Measurements from ENCODE around the gene NCAPG2. TPM values are rescaled to one million over a fixed set of nuclear protein-coding genes. Genes with fewer than 3 reads are reported as not detected.

The NCAPG2 gene
- total and polyA plus RNA-seq, 10 of the 15 experiments (the other 5 are each of a cell fraction or from before 2014, with no cell fraction given), result 11.2 to 78.2 (median 49.2) TPM

DNA sequence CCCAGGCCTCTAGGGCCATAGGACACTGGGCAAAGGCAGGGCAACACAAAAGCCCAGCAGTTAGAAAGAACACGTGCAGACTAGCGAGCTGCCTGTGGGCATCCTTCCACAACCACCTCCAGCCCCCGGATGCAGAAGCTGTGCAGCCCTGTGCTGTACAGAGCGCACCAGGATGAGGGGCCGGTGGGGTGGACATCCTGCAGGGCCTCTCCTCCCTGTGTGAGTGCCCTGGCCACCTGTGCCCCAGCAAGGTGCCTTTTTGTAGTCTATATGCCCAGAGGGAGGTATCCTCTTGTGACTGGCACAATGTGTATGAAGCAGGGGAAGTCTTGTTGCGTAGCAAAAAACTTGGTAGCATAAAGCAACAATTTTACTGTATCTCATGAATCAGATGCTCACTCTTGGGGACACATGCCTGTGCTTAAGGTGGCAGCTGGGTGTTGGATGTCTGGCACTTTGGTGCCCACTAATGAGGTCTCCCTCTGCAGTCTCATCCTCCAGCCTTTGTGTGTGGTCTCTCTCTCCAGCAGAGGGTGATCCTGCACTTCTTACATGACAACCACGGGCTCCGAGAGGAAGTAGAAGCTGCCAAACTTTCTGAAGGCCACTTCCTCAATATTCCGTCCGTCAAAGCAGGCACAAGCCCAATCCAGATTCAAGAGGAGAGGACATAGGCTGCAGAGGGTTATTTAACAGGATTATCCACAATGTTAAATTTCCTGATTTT lies 8.7 kb downstream of the NCAPG2 start:
- Histone ChIP-seq H3K4me3 (no peak overlapping the region), H2AFZ (ENCODE audit: control insufficient read depth, low read depth, low read length) (peak overlapping the region; percentile 62), H4K20me1 (ENCODE audit: control insufficient read depth, insufficient read depth) (no peaks in the 10 kb centered on the region), H3K4me2 (ENCODE audit: control insufficient read depth, insufficient read depth) (no peak overlapping the region), H3K36me3 (ENCODE audit: control insufficient read depth in 2 of 2, insufficient read depth in 2 of 2, low read length in 1 of 2) (peaks cover 10 to 13% of the 10 kb centered on the region in 2 experiments; a peak in 3 of 4 replicates), H3K9me3 (replicated peaks; ENCODE audit: control insufficient read depth, insufficient read depth, low read length) (no peaks in the 10 kb centered on the region; the same call in 2 of the 3 replicates), H3K27me3 (replicated peaks in 1 of 2; ENCODE audit: control insufficient read depth in 2 of 2, insufficient read depth in 2 of 2, low read length in 1 of 2) (no peaks in the 10 kb centered on the region), H3K9ac (ENCODE audit: control insufficient read depth, insufficient read depth, low read length) (no peak overlapping the region), H3K4me1 (ENCODE audit: control insufficient read depth, insufficient read depth, low read length) (no peaks in the 10 kb centered on the region), H3K79me2 (ENCODE audit: control insufficient read depth, insufficient read depth, low read length) (peaks cover 19% of the 10 kb centered on the region), H3K27ac (ENCODE audit: control insufficient read depth, insufficient read depth) (no peak overlapping the region)
- DNase-seq (ENCODE audit: low read depth, low spot score) (peak; percentile 28), FAIRE-seq (peak; percentile 44), ATAC-seq (peak; percentile 78)
- CTCF ChIA-PET, result interaction anchor here (0.6 to 7.0 kb wide), 6 partner anchors 9 to 281 kb away, joined by 3 to 78 read pairs (median 4); no protein-coding TSS in a partner anchor
- RAD21 ChIA-PET (ENCODE audit: unreplicated experiment), result interaction anchor here (1.0 to 5.6 kb wide), 2 partner anchors 133 to 281 kb away, joined by 3 to 59 read pairs; partner anchors contain the start of gene ESYT2
- intact Hi-C loops (cut with micrococcal nuclease; ENCODE audit: unreplicated experiment) (loop anchor here (1.0 kb wide), 1 partner anchor 281 kb away; no protein-coding TSS in a partner anchor), in situ Hi-C loops (cut with MboI) (loop anchor here (5.0 kb wide), 1 partner anchor 281 kb away; no protein-coding TSS in a partner anchor)
- WGBS (ENCODE audit: insufficient coverage, insufficient replicate concordance, low lambda C conversion rate, missing lambda C conversion rate), result 91% methylated on average over 10 of the region's 10 CpGs
- no TSS peak for BruUV-seq (replicated peaks)
- SMC1A ChIA-PET (ENCODE audit: uncharacterized antibody, unreplicated experiment), result interaction anchor here (1.2 to 8.2 kb wide), 3 partner anchors 21 to 281 kb away, joined by 3 to 62 read pairs (median 5); no protein-coding TSS in a partner anchor
- POLR2A ChIA-PET, result interaction anchor here (0.9 kb wide), 1 partner anchor 9 kb away, joined by 4 read pairs; the partner anchor contains the start of gene NCAPG2
- no peak for TF ChIP-seq MEF2A (IDR thresholded peaks at IDR 0.05; ENCODE audit: insufficient read depth, low read depth, low read length)
- TF ChIP-seq, protein P1, sequence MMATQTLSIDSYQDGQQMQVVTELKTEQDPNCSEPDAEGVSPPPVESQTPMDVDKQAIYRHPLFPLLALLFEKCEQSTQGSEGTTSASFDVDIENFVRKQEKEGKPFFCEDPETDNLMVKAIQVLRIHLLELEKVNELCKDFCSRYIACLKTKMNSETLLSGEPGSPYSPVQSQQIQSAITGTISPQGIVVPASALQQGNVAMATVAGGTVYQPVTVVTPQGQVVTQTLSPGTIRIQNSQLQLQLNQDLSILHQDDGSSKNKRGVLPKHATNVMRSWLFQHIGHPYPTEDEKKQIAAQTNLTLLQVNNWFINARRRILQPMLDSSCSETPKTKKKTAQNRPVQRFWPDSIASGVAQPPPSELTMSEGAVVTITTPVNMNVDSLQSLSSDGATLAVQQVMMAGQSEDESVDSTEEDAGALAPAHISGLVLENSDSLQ (IDR thresholded peaks at IDR 0.05), result no peak
- peak; percentile 95 for TF ChIP-seq SPI1 (IDR thresholded peaks at IDR 0.05; ENCODE audit: borderline replicate concordance, insufficient read depth, low read depth, low read length)
- TF ChIP-seq, protein P2, sequence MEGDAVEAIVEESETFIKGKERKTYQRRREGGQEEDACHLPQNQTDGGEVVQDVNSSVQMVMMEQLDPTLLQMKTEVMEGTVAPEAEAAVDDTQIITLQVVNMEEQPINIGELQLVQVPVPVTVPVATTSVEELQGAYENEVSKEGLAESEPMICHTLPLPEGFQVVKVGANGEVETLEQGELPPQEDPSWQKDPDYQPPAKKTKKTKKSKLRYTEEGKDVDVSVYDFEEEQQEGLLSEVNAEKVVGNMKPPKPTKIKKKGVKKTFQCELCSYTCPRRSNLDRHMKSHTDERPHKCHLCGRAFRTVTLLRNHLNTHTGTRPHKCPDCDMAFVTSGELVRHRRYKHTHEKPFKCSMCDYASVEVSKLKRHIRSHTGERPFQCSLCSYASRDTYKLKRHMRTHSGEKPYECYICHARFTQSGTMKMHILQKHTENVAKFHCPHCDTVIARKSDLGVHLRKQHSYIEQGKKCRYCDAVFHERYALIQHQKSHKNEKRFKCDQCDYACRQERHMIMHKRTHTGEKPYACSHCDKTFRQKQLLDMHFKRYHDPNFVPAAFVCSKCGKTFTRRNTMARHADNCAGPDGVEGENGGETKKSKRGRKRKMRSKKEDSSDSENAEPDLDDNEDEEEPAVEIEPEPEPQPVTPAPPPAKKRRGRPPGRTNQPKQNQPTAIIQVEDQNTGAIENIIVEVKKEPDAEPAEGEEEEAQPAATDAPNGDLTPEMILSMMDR (IDR thresholded peaks at IDR 0.05 in 2 of 3, conservative IDR thresholded peaks at IDR 0.05 in 1 of 3; ENCODE audit: control insufficient read depth in 2 of 3, extremely low read depth in 1 of 3, insufficient read depth in 1 of 3, low read depth in 3 of 3, low read length in 3 of 3), result peak; percentile 50 to 72 (median 68); a peak in 5 of 6 replicates
- TF ChIP-seq PAX5 (IDR thresholded peaks at IDR 0.05; ENCODE audit: borderline replicate concordance, low read depth, low read length), result no peak
- 0 out of 2 replicates have a peak, but pooled peaks have one; percentile 28 for TF ChIP-seq IRF4 (IDR thresholded peaks at IDR 0.05; ENCODE audit: low read depth, low read length)
- TF ChIP-seq, protein P3, sequence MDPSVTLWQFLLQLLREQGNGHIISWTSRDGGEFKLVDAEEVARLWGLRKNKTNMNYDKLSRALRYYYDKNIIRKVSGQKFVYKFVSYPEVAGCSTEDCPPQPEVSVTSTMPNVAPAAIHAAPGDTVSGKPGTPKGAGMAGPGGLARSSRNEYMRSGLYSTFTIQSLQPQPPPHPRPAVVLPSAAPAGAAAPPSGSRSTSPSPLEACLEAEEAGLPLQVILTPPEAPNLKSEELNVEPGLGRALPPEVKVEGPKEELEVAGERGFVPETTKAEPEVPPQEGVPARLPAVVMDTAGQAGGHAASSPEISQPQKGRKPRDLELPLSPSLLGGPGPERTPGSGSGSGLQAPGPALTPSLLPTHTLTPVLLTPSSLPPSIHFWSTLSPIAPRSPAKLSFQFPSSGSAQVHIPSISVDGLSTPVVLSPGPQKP (IDR thresholded peaks at IDR 0.05; ENCODE audit: low read depth, low read length), result no peak
- TF ChIP-seq FOXM1 (IDR thresholded peaks at IDR 0.05; ENCODE audit: low read depth, low read length), result no peak
- peak; percentile 69 for TF ChIP-seq RAD21 (IDR thresholded peaks at IDR 0.05; ENCODE audit: insufficient read depth, low read depth, low read length)
- TF ChIP-seq, protein P4, sequence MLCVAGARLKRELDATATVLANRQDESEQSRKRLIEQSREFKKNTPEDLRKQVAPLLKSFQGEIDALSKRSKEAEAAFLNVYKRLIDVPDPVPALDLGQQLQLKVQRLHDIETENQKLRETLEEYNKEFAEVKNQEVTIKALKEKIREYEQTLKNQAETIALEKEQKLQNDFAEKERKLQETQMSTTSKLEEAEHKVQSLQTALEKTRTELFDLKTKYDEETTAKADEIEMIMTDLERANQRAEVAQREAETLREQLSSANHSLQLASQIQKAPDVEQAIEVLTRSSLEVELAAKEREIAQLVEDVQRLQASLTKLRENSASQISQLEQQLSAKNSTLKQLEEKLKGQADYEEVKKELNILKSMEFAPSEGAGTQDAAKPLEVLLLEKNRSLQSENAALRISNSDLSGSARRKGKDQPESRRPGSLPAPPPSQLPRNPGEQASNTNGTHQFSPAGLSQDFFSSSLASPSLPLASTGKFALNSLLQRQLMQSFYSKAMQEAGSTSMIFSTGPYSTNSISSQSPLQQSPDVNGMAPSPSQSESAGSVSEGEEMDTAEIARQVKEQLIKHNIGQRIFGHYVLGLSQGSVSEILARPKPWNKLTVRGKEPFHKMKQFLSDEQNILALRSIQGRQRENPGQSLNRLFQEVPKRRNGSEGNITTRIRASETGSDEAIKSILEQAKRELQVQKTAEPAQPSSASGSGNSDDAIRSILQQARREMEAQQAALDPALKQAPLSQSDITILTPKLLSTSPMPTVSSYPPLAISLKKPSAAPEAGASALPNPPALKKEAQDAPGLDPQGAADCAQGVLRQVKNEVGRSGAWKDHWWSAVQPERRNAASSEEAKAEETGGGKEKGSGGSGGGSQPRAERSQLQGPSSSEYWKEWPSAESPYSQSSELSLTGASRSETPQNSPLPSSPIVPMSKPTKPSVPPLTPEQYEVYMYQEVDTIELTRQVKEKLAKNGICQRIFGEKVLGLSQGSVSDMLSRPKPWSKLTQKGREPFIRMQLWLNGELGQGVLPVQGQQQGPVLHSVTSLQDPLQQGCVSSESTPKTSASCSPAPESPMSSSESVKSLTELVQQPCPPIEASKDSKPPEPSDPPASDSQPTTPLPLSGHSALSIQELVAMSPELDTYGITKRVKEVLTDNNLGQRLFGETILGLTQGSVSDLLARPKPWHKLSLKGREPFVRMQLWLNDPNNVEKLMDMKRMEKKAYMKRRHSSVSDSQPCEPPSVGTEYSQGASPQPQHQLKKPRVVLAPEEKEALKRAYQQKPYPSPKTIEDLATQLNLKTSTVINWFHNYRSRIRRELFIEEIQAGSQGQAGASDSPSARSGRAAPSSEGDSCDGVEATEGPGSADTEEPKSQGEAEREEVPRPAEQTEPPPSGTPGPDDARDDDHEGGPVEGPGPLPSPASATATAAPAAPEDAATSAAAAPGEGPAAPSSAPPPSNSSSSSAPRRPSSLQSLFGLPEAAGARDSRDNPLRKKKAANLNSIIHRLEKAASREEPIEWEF (IDR thresholded peaks at IDR 0.05; ENCODE audit: insufficient replicate concordance, low read depth, low read length), result no peak
